Loucy (cell line): Measurements from ENCODE around the gene ECSCR.

Experiments used
- H2AFZ ChIP-seq: fragments of 200-600 bp; sonication (generic); 2 replicates; pipeline ENCODE4 v1.6.0; 2016; ENCODE audit warnings: antibody characterized with exemption, mild to moderate bottlenecking, low read length, moderate library complexity
- H3F3A ChIP-seq: fragments of 200-600 bp; 2 replicates; pipeline ENCODE4 v1.6.0; 2016; ENCODE audit warnings: antibody characterized with exemption, low read depth, mild to moderate bottlenecking
- H3K27me3 ChIP-seq: fragments of 200-600 bp; sonication (generic); 2 replicates; pipeline ENCODE4 v1.6.1; 2014; ENCODE audit warnings: low read length, mild to moderate bottlenecking; ENCODE audit not compliant: insufficient read depth, poor library complexity, severe bottlenecking
- H3K36me3 ChIP-seq: fragments of 200-600 bp; sonication (generic); 2 replicates; pipeline ENCODE4 v1.6.1; 2016; ENCODE audit warnings: low read length; ENCODE audit not compliant: insufficient read depth
- H3K4me1 ChIP-seq: fragments of 200-600 bp; sonication (generic); 2 replicates; pipeline ENCODE4 v1.5.1; 2014; ENCODE audit warnings: low read length, mild to moderate bottlenecking; ENCODE audit not compliant: insufficient read depth, poor library complexity, severe bottlenecking
- H3K4me2 ChIP-seq: fragments of 200-600 bp; sonication (generic); 2 replicates; pipeline ENCODE4 v1.6.0; 2014; ENCODE audit warnings: antibody characterized with exemption, low read length, low read depth, mild to moderate bottlenecking; ENCODE audit not compliant: poor library complexity, severe bottlenecking
- H3K4me3 ChIP-seq: fragments of 200-600 bp; sonication (generic); 2 replicates; pipeline ENCODE4 v1.5.1; 2014; ENCODE audit warnings: low read length, mild to moderate bottlenecking, mixed read lengths; ENCODE audit not compliant: poor library complexity, severe bottlenecking
- H3K79me2 ChIP-seq: fragments of 200-600 bp; sonication (generic); 2 replicates; pipeline ENCODE4 v1.6.1; 2014; ENCODE audit warnings: low read length; ENCODE audit not compliant: insufficient read depth
- H3K9ac ChIP-seq: fragments of 200-600 bp; sonication (generic); 2 replicates; pipeline ENCODE4 v1.6.0; 2014; ENCODE audit warnings: mild to moderate bottlenecking, low read depth, low read length, moderate library complexity; ENCODE audit not compliant: poor library complexity, severe bottlenecking
- H3K9me2 ChIP-seq: fragments of 200-600 bp; sonication (generic); replicated peaks from 2 replicates; pipeline ENCODE4 v1.6.1; 2016; ENCODE audit warnings: low read depth, low read length, mixed read lengths
- H3K9me3 ChIP-seq: fragments of 200-600 bp; sonication (generic); 2 replicates; pipeline ENCODE4 v1.6.1; 2014; ENCODE audit warnings: mild to moderate bottlenecking, antibody characterized with exemption, low read length, low read depth; ENCODE audit not compliant: insufficient read depth
- H4K20me1 ChIP-seq: fragments of 200-600 bp; sonication (generic); 2 replicates; pipeline ENCODE4 v1.6.0; 2014; ENCODE audit warnings: antibody characterized with exemption, low read length, mild to moderate bottlenecking; ENCODE audit not compliant: insufficient read depth, poor library complexity, severe bottlenecking
- CTCF ChIP-seq: fragments of 200-600 bp; sonication (generic); conservative IDR thresholded peaks from 2 replicates; pipeline ENCODE4 v1.5.1; 2014; ENCODE audit warnings: mild to moderate bottlenecking, antibody characterized with exemption, low read length
- EZH2phosphoT487 ChIP-seq: fragments of 200-600 bp; IDR thresholded peaks from 2 replicates; pipeline ENCODE4 v1.6.1; 2018; ENCODE audit warnings: antibody characterized with exemption, mild to moderate bottlenecking, moderate library complexity, borderline replicate concordance

Gene ECSCR

GRCh38 chr5:139457653-139458306 is 4.8 kb downstream of the ECSCR start:
- Histone ChIP-seq H3K79me2 (no peaks in the 10 kb centered on the region), H3K4me3 (no peak overlapping the region), H3K36me3 (no peaks in the 10 kb centered on the region), H3K9me3 (no peaks in the 10 kb centered on the region), H3K27me3 (no peaks in the 10 kb centered on the region), H4K20me1 (no peaks in the 10 kb centered on the region), H3K9ac (peak overlapping the region; percentile 43), H3F3A (no peaks in the 10 kb centered on the region), H2AFZ (no peak overlapping the region), H3K9me2 (no peaks in the 10 kb centered on the region), H3K4me2 (no peak overlapping the region), H3K4me1 (peaks cover 25% of the 10 kb centered on the region)
- TF ChIP-seq CTCF (no peak), EZH2phosphoT487 (no peak)

GRCh38 chr5:139457241-139457640 is 5.3 kb downstream of the ECSCR start:
- Histone ChIP-seq H3K9me2 (no peaks in the 10 kb centered on the region), H3K4me2 (no peak overlapping the region), H3K27me3 (no peaks in the 10 kb centered on the region), H3K4me1 (peaks cover 25% of the 10 kb centered on the region), H2AFZ (no peak overlapping the region), H3F3A (no peaks in the 10 kb centered on the region), H3K4me3 (no peak overlapping the region), H3K9me3 (no peaks in the 10 kb centered on the region), H4K20me1 (no peaks in the 10 kb centered on the region), H3K36me3 (no peaks in the 10 kb centered on the region), H3K79me2 (no peaks in the 10 kb centered on the region), H3K9ac (no peak overlapping the region)
- no peak for TF ChIP-seq EZH2phosphoT487
- no peak for TF ChIP-seq CTCF

- H2AFZ ChIP-seq = no peak overlapping the region
- no peaks in the 10 kb centered on the region for H4K20me1 ChIP-seq
- H3K4me1 ChIP-seq = peaks cover 25% of the 10 kb centered on the region
- no peaks in the 10 kb centered on the region for H3K36me3 ChIP-seq
- H3K9ac ChIP-seq = no peak overlapping the region
- no peaks in the 10 kb centered on the region for H3F3A ChIP-seq
- H3K9me3 ChIP-seq = no peaks in the 10 kb centered on the region
- no peaks in the 10 kb centered on the region for H3K27me3 ChIP-seq
- H3K9me2 ChIP-seq = no peaks in the 10 kb centered on the region
- H3K4me2 ChIP-seq = no peak overlapping the region
- no peak for TF ChIP-seq CTCF
- no peak for TF ChIP-seq EZH2phosphoT487
- H3K79me2 ChIP-seq = no peaks in the 10 kb centered on the region
- no peak overlapping the region for H3K4me3 ChIP-seq
Observed at GRCh38 chr5:139456776-139457175, 5.8 kb downstream of the ECSCR start.
